ENCODE data around the gene SMPD4.
"Not testable (repeated sequence)": the region's sequence is repeated elsewhere in the genome, so short reads cannot be mapped to it uniquely, and the experiment has no call there.

DNA sequence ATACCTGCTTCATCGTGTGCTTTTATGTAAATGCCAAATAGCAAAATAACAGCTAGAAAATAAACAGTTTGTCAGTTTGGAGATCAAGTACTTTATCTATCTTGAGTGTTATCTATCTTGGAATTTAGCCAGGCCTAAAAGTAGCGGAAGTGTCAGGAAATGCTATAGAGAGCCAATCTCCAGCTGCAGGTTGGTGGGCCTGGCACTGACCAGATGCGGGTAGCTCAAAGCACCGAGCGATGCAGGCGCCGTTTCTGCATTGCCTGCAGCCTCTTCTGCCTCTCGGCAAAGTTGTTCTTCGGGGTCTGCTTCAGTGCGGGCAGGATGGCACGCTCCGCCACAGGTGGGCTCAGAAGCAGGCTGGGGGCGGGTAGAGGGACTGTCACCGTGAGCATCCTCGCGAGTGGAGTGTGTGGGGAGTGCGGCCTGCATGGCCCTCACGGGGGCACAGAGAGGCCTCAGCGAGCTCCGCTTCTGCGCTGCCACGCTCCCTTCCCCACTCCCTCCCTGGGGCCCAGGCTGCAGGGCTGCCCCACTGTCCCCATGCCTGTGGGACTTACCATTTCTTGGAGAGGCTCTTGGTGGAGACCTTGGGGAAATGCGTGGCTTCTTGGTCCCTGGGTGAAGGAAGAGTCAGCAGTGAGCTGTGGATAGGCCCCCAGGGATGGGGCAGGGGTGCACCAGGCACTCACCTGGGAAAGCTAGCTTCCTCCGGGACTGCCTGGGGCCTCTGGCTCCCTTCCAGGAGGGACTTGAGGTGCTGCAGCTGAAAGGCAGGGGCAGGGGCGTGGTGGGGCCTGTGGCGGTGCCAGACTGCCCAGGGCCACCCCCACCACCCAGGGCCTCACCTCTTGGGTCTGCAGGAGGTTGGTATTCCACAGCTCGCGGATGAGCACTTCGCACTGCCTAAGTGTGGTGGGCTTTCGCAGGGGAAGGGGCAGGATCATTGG, 41.8 kb downstream of the SMPD4 start:
- TF ChIP-seq, protein P1, sequence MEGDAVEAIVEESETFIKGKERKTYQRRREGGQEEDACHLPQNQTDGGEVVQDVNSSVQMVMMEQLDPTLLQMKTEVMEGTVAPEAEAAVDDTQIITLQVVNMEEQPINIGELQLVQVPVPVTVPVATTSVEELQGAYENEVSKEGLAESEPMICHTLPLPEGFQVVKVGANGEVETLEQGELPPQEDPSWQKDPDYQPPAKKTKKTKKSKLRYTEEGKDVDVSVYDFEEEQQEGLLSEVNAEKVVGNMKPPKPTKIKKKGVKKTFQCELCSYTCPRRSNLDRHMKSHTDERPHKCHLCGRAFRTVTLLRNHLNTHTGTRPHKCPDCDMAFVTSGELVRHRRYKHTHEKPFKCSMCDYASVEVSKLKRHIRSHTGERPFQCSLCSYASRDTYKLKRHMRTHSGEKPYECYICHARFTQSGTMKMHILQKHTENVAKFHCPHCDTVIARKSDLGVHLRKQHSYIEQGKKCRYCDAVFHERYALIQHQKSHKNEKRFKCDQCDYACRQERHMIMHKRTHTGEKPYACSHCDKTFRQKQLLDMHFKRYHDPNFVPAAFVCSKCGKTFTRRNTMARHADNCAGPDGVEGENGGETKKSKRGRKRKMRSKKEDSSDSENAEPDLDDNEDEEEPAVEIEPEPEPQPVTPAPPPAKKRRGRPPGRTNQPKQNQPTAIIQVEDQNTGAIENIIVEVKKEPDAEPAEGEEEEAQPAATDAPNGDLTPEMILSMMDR (IDR thresholded peaks at IDR 0.05): not testable (repeated sequence)
- not testable (repeated sequence) for TF ChIP-seq POLR2AphosphoS5, EP300 (IDR thresholded peaks at IDR 0.05)
